Stimulated activated CD4-positive, alpha-beta T cell treated with anti-CD3 and anti-CD28 coated beads, Interleukin-15, amount 100 ng/mL, for 48 hours (primary cell): Measurements from ENCODE around the gene ZFP14.
"Not testable (repeated sequence)": the region's sequence is repeated elsewhere in the genome, so short reads cannot be mapped to it uniquely, and the experiment has no call there.

Experiments
- DNase-seq, 2 donors: peaks; one replicate each; pipeline ENCODE4 v3.0.0-alpha.2; 2020; ENCODE audit warnings: low read depth in 2 of 2

Gene ZFP14

DNA sequence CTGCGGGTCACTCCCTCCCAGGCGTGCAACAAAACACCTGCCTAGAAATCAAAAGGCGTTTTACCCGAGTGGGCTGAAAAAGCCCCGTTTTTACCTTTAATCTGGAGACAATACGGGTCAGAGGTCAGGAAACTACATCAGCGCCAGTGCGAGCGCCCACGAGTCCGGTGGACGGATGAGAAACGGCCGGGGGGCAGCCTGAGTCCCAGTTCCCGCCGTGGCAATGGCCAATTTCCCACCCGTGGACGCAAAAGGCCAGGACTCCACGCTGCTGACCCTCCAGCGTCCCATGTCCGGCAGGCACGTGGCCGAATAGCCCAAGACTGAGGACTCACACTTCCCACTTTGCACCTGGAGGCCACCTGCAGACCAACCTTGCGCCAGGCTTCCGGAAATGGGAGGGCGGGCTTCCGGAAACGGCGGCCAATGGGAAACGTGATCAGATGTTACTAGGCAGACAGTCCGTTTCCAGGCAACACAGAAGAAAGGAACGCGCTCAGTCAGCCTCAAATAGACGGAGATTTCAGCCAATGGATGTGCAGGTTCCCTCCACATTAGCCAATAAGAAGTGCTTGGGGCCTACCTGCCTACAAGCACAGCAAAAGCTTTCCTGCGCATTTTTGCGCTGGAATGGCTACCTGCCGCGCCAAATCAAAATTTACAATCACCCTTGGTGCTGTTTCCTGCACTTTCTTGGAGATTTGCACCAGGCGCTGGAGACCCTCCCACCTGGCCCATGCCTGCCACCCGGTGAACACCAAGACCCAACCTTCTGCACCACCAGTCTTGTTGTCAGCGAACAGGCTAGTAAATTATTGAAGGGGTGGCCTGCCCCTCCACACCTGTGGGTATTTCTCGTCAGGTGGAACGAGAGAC, 47.4 kb downstream of the ZFP14 start:
- DNase-seq, result peak; percentile 22 to 28

DNA sequence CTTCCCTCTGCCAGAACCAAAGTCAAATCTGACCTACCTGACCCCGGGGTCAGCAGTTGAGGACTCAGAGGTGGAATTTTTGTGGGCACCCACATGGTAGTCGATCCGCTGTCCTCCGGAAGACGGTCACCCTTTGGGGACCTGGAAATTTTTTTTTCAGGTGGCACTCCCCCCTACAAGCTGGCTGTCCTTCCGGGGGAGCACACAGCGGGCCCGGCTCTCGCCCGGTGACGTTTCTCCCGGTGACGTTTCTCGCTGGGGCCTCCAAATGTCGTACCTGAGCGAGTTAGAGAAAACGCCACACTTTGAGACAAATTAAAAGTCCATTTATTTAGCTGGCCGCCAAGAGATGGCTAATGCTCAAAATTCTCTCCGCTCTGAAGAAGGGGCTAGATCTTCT, 48.8 kb downstream of the ZFP14 start:
- DNase-seq, result no peak

- not testable (repeated sequence) for DNase-seq
Measured at GRCh38 chr19:36329534-36329933, 49.5 kb downstream of the ZFP14 start.

DNA sequence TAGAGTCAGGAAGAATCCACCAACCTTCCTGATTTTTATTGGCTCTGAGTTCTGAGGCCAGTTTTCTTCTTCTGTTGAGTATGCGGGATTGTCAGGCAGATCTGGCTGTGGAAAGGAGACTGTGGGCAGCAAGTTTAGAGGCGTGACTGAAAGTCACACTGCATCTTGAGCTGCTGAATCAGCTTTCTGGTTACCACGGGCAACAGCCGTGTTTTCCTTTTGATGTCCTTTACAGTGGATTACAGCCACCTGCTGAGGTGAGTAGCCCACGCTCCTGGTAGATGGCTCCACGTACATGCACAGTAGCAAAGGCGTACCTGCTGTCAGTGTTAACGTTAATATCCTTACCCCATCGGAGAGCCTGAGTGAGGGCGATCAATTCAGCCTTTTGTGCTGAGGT, 52.4 kb downstream of the ZFP14 start:
- not testable (repeated sequence) for DNase-seq

GRCh38 chr19:36315164-36315563, 63.8 kb downstream of the ZFP14 start:
- DNase-seq, result not testable (repeated sequence)

DNA sequence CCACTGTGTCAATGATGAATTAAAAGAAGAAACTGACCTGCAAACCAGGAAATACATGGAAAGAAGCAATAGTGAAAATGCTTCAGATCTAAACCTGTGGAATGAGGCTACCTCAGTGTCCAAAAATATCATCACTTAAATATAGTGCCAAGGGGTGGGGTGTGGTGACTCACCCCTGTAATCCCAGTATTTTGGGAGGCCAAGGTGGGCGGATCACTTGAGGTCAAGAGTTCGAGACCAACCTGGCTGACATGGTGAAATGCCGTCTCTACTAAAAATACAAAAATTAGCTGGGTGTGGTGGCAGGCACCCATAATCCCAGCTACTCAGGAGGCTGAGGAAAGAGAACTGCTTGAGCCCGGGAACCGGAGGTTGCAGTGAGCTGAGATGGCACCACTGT, 64.9 kb downstream of the ZFP14 start:
- not testable (repeated sequence) for DNase-seq

GRCh38 chr19:36311098-36311760, 67.8 kb downstream of the ZFP14 start:
- DNase-seq, result not testable (repeated sequence)

GRCh38 chr19:36310416-36310990, 68.5 kb downstream of the ZFP14 start:
- DNase-seq, result not testable (repeated sequence)

- DNase-seq, result not testable (repeated sequence)
Measured at GRCh38 chr19:36309759-36310158, 69.2 kb downstream of the ZFP14 start.

DNA sequence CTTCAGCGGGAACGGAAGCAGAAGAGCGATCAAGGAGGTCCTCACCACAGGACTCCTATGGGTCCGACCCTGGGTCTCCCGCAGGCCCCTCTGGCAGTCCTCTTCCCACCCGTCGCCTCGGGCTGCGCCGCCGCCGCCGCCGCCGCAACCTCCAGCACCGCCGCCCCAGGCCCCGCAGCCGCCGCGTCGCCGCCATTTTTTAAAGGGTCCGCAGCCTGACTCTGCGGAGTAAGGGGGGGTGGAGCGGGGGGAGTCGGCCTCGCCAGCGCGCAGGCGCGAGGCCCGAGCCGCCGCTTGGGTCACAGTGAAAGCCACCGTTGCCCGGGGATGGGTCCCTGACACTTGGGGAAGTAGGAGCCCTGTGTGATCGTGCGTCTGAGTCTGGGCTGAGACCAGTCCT, 69.7 kb downstream of the ZFP14 start:
- DNase-seq, result not testable (repeated sequence)

DNA sequence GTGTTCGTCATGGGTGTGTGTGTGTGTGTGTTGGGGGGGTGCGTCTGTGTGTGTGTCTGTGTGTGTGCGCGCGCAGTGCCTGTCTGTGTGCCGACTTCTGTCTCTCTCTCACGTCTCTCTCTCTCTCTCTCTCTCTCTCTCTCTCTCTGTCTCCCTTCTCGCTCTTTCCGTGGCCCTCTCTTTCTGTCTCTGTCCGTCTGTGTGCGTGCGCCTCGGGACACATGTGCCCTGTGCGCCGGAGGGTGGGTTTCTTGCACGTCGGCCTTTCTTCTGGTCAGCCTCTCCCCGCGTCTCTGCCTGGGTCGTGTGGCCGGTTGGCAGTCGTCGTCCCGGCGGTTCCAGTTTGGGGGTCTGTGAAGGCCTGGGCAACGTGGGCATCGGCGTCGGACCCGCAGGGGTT, 86.7 kb downstream of the ZFP14 start:
- not testable (repeated sequence) for DNase-seq
